Pancreas (tissue), 10 donors: ENCODE results near the gene C14orf180. TPM values are rescaled to one million over a fixed set of nuclear protein-coding genes. Genes with fewer than 3 reads are reported as not detected.
"Not testable (repeated sequence)": the region's sequence is repeated elsewhere in the genome, so short reads cannot be mapped to it uniquely, and the experiment has no call there.

Experiments used
- ATAC-seq, 4 donors: fragments of 200-7000 bp; cut with Tn5 transposase; one replicate each; pipeline versions ENCODE4 v1.8.0 to v1.9.1; 2020; ENCODE audit warnings: mild to moderate bottlenecking in 4 of 4, moderate library complexity in 4 of 4
- DNase-seq, 6 donors: peaks; one replicate each; pipeline ENCODE4 v3.0.0-alpha.2; 2020
- FAIRE-seq: peaks from 2 replicates; lab custom pipeline; 2012; peaks lifted over from hg19 to GRCh38; lab: Jason Lieb, UNC
- H3K27ac ChIP-seq, 4 donors: fragments of 200-600 bp; sonication (generic); 1 replicate in 3 of 4; 2 replicates in 1 of 4; pipeline versions ENCODE4 v1.5.0 to v1.8.0; 2020
- H3K27me3 ChIP-seq, 4 donors: fragments of 200-600 bp; one replicate each; pipeline ENCODE4 v1.8.0; 2021
- H3K36me3 ChIP-seq, 3 donors: fragments of 200-600 bp; sonication (generic) in 1 of 3; one replicate each; pipeline versions ENCODE4 v1.5.0 to v1.8.0; 2020 to 2021
- H3K4me1 ChIP-seq, 3 donors: fragments of 200-600 bp; one replicate each; pipeline ENCODE4 v1.8.0; 2021
- H3K4me3 ChIP-seq, 4 donors: fragments of 200-600 bp; sonication (generic) in 2 of 4; one replicate each; pipeline versions ENCODE4 v1.5.0 to v1.8.0; 2020 to 2021
- H3K9me3 ChIP-seq, 4 donors: fragments of 200-600 bp; one replicate each; pipeline ENCODE4 v1.8.0; 2021
- WGBS, 2 donors: extraction: QIAGEN DNeasy Blood & Tissue Kit; methylation state at CpG; one replicate each; pipeline ENCODE4 v1.1.7; 2013; 5-methylcytosine and 5-hydroxymethylcytosine counted together
- intact Hi-C, 3 donors: fragments of 100-400 bp; cut with DNase I; formaldehyde crosslinking; loops; one replicate each; pipeline versions ENCODE4 v1.11.1 to v1.14.2; 2022
- polyA plus RNA-seq, 2 donors: library from polyadenylated mRNA; stranded (reverse); fragments of 200-250 nt; gene quantifications; one replicate each; pipeline ENCODE4 v1.2.3, GENCODE V29; 2013
- total RNA-seq, 6 donors: library from RNA; stranded (reverse); fragmentation: NEBNext Ultra II Directional in 4 of 6; extraction: Animal tissue kit (Norgen Biotek cat#: 25700) in 4 of 6; gene quantifications; one replicate each; pipeline versions ENCODE4 v1.2.1 to v1.2.4, GENCODE V29; 2021 to 2023
- TF ChIP-seq, protein P1 (sequence below), 4 donors: fragments of 200-600 bp; sonication (generic) in 3 of 4; IDR thresholded peaks; one replicate each; pipeline versions ENCODE4 v1.5.0 to v1.8.0; 2021; ENCODE audit warnings: antibody characterized with exemption in 4 of 4
- donor health status: healthy with polysubstance abuse.
- donor health status: DM: no; HTN: no; CAD: no; lungs with moderate emphysema.
- donor health status: DM: no; HTN: no; CAD: no.
- donor health status: control.
- donor health status: control.
- donor health status: Bipolar disorder and iron deficiency.
- donor health status: DM: yes; HTN: yes; CAD: no.
- donor health status: DM: no; HTN: no; CAD: no.
- donor health status: DM: no; HTN: no; CAD: no.
- donor health status: DM: yes; HTN: yes; CAD: no.

Gene C14orf180
- total and polyA plus RNA-seq, 8 donors = 0.09 to 1.1 (median 0.34) TPM; not detected in 2

DNA sequence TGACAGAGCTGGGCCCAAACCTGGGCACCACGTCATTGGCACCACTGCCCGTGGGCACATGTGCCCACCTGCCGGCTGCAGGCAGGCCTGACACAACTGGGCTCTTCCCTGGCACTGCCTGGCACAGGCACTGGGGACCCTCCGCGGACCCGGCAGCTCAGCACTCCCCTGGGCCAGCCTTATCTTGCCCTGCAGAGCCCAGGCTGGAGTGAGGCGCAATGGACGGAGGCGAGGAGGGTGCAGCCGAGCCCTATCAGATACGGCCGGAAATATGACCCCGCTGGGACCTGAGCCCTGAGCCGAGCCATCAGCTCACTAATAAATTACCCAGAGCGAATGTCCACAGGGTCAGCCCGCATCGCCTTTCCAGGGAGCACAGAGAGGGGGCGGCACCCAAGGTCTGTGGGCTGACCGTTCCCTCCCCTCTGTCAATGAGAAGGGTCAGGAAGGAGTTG, 1.7 kb upstream of the C14orf180 start:
- Histone ChIP-seq H3K27me3 (no peaks in the 10 kb centered on the region), H3K4me1 (peaks cover 0 to 18% (median 15%) of the 10 kb centered on the region in 3 donors)
- 45 to 61% methylated on average over 19 of the region's 19 CpGs for WGBS, 2 donors

DNA sequence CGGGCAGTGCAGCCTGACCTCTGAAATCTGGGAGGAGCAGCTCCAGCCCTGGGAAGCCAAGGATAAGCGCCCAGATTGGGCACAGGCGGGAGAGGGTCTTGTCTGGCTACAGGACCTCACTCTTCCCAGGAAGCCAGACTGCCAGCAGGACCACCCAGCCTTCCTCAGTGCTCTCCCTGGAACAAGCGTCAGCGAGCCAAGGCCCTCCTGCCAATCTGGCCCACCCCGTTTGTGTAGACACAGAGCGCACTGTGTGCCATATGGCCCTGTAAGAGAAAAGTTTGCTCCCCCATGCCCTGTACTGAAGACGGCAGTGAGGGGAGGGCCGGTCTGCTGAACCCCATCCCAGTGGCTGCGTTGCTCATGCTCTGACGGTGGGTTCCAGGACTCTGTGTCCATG, 1.2 kb upstream of the C14orf180 start:
- Histone ChIP-seq H3K4me3 (no peak overlapping the region), H3K4me1 (peaks cover 0 to 18% (median 15%) of the 10 kb centered on the region in 3 donors), H3K36me3 (no peaks in the 10 kb centered on the region), H3K27ac (no peak overlapping the region), H3K9me3 (no peaks in the 10 kb centered on the region), H3K27me3 (no peaks in the 10 kb centered on the region)
- no peak for ATAC-seq
- TF ChIP-seq, protein P1, sequence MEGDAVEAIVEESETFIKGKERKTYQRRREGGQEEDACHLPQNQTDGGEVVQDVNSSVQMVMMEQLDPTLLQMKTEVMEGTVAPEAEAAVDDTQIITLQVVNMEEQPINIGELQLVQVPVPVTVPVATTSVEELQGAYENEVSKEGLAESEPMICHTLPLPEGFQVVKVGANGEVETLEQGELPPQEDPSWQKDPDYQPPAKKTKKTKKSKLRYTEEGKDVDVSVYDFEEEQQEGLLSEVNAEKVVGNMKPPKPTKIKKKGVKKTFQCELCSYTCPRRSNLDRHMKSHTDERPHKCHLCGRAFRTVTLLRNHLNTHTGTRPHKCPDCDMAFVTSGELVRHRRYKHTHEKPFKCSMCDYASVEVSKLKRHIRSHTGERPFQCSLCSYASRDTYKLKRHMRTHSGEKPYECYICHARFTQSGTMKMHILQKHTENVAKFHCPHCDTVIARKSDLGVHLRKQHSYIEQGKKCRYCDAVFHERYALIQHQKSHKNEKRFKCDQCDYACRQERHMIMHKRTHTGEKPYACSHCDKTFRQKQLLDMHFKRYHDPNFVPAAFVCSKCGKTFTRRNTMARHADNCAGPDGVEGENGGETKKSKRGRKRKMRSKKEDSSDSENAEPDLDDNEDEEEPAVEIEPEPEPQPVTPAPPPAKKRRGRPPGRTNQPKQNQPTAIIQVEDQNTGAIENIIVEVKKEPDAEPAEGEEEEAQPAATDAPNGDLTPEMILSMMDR (IDR thresholded peaks at IDR 0.05) = no peak
- DNase-seq = no peak
- WGBS, 2 donors = 70 to 85% methylated on average over 11 of the region's 11 CpGs
- intact Hi-C loops = no loop called here
- no peak for FAIRE-seq

More for the DNA sequence above, 1.7 kb upstream of the C14orf180 start:
- no peak for ATAC-seq
- TF ChIP-seq, protein P1 (IDR thresholded peaks at IDR 0.05) = no peak
- no peak overlapping the region for H3K27ac ChIP-seq
- H3K4me3 ChIP-seq = no peak overlapping the region
- H3K9me3 ChIP-seq = no peaks in the 10 kb centered on the region
- FAIRE-seq = no peak
- intact Hi-C loops = no loop called here
- no peak for DNase-seq
- no peaks in the 10 kb centered on the region for H3K36me3 ChIP-seq

DNA sequence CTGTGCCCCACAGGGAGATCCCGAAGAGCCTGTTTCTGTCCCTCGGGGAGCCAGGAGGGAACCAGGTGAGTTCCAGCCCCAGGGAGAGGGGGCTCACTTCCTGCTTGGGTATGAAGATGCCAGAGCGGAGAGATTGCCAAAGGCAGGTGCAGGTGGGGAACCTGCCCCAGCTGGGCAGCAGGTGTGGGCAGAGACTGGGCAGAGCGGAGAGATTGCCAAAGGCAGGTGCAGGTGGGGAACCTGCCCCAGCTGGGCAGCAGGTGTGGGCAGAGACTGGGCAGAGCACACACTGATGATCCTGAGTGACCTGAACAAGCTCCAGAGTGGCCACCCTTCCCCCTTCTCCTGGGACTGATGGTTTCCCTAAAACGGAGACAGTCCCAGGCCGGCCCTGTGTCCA, 375 bp downstream of the C14orf180 start:
- H3K9me3 ChIP-seq, FAIRE-seq, H3K4me3 ChIP-seq, H3K36me3 ChIP-seq, H3K27me3 ChIP-seq, intact Hi-C loops: not testable (repeated sequence)
- Histone ChIP-seq H3K4me1 (peaks cover 0 to 18% (median 15%) of the 10 kb centered on the region in 3 donors), H3K27ac (peak overlapping the region in 2 of 4 donors; percentile 33 to 43)
- WGBS, 2 donors = 55 to 65% methylated on average over 6 of the region's 6 CpGs
- ATAC-seq (peak; percentile 6 to 59 (median 28)), DNase-seq (peak in 1 of 6 donors; percentile 39)

- Histone ChIP-seq H3K36me3 (no peaks in the 10 kb centered on the region), H3K4me1 (peaks cover 0 to 18% (median 15%) of the 10 kb centered on the region in 3 donors), H3K9me3 (no peaks in the 10 kb centered on the region), H3K4me3 (no peak overlapping the region), H3K27me3 (no peaks in the 10 kb centered on the region), H3K27ac (no peak overlapping the region)
- FAIRE-seq (no peak), ATAC-seq (peak in 3 of 4 donors; percentile 18 to 47 (median 32)), DNase-seq (peak in 3 of 6 donors; percentile 38 to 79 (median 58))
- TF ChIP-seq, protein P1 (IDR thresholded peaks at IDR 0.05) = no peak
- intact Hi-C loops = no loop called here
- 46 to 58% methylated on average over 9 of the region's 9 CpGs for WGBS, 2 donors
These were observed 1.4 kb downstream of the C14orf180 start for GRCh38 chr14:104580961-104581360.

DNA sequence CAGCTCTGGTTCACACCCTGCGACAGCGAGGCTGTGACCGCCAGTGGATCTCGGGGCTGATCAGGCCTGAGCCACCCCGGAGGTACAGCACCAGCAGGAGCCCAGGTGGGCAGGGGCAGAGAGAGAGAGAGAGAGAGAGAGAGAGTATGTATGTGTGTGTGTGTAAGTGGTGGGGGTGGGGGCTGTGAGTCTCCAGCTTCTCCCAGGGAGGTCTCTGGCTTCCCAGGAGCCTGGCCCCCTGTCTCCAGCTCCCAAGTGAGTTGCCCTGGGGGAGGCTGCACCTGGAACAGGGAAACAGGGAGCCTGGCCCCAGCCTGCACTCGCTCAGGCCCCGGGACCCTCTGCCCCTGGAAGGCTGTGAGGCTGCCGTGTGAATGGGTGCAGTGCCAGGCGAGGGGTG, 2.0 kb downstream of the C14orf180 start:
- TF ChIP-seq, protein P1 (IDR thresholded peaks at IDR 0.05) = no peak
- H3K27ac ChIP-seq = no peak overlapping the region
- no peaks in the 10 kb centered on the region for H3K36me3 ChIP-seq
- H3K4me3 ChIP-seq = no peak overlapping the region
- H3K4me1 ChIP-seq = peaks cover 0 to 18% (median 15%) of the 10 kb centered on the region in 3 donors
- DNase-seq (no peak), ATAC-seq (no peak), FAIRE-seq (no peak)
- H3K27me3 ChIP-seq = no peaks in the 10 kb centered on the region
- no peaks in the 10 kb centered on the region for H3K9me3 ChIP-seq
- WGBS, 2 donors = 75 to 76% methylated on average over 9 of the region's 9 CpGs
- intact Hi-C loops = no loop called here
